Mesodermal cell (in vitro differentiated cells): Measurements from ENCODE around the gene SAMD7.

Experiments used
- H3K27ac ChIP-seq: 2 replicates; pipeline ENCODE4 v1.7.0; 2013; ENCODE audit warnings: mild to moderate bottlenecking, low read depth, low read length, moderate library complexity; ENCODE audit not compliant: severe bottlenecking
- H3K36me3 ChIP-seq: 2 replicates; pipeline ENCODE4 v1.7.1; 2013; ENCODE audit warnings: mild to moderate bottlenecking, low read length, moderate library complexity; ENCODE audit not compliant: control insufficient read depth, insufficient read depth
- H3K4me1 ChIP-seq: one replicate; pipeline ENCODE4 v1.7.1; 2013; ENCODE audit warnings: mild to moderate bottlenecking, low read length; ENCODE audit not compliant: insufficient read depth, control insufficient read depth, poor library complexity, severe bottlenecking
- H3K4me3 ChIP-seq: 2 replicates; pipeline ENCODE4 v1.7.0; 2013; ENCODE audit warnings: low read length, control low read depth, mild to moderate bottlenecking; ENCODE audit not compliant: insufficient read depth, poor library complexity, severe bottlenecking; ENCODE audit errors: extremely low read depth
- H3K9me3 ChIP-seq: 2 replicates; pipeline ENCODE4 v1.7.1; 2013; ENCODE audit warnings: mild to moderate bottlenecking, low read length, moderate library complexity; ENCODE audit not compliant: control insufficient read depth
- WGBS, 2 experiments: methylation state at CpG; one replicate each; pipeline ENCODE4 v1.1.5; 2013; ENCODE audit warnings: missing lambda C conversion rate in 2 of 2; ENCODE audit not compliant: insufficient coverage in 2 of 2; 5-methylcytosine and 5-hydroxymethylcytosine counted together

Gene SAMD7

DNA sequence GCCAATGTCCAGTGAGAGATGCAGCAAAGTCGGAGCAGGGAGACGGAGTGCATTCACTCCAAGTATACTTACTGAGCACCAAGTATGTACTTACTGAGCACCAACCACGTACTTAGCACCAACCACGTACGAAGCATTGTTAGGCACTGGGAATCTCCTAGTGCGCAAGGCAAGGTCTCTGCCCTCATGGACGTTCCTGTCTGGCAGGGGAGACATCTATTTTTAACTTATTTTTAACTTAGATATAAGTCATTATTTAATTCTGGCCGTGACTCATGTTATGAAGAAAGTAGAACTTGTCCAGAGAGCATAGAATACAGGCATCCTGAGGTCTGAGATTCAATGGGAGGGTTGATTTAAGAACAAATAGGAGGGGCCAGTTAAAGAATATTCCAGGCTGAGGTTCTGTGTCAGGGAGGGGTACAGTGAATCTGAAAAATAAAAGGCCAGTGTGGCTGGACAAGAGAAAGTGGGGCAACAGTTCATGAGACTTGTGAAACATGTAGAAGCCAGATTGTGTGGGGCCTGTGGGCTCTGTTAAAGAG lies 32.3 kb upstream of the SAMD7 start:
- H3K36me3 ChIP-seq = no peaks in the 10 kb centered on the region
- H3K4me3 ChIP-seq = no peak overlapping the region
- H3K9me3 ChIP-seq = peaks cover 3% of the 10 kb centered on the region
- peaks cover 6% of the 10 kb centered on the region for H3K4me1 ChIP-seq
- 79 to 86% methylated on average over 6 of the region's 8 CpGs for WGBS, 2 experiments
- no peak overlapping the region for H3K27ac ChIP-seq

DNA sequence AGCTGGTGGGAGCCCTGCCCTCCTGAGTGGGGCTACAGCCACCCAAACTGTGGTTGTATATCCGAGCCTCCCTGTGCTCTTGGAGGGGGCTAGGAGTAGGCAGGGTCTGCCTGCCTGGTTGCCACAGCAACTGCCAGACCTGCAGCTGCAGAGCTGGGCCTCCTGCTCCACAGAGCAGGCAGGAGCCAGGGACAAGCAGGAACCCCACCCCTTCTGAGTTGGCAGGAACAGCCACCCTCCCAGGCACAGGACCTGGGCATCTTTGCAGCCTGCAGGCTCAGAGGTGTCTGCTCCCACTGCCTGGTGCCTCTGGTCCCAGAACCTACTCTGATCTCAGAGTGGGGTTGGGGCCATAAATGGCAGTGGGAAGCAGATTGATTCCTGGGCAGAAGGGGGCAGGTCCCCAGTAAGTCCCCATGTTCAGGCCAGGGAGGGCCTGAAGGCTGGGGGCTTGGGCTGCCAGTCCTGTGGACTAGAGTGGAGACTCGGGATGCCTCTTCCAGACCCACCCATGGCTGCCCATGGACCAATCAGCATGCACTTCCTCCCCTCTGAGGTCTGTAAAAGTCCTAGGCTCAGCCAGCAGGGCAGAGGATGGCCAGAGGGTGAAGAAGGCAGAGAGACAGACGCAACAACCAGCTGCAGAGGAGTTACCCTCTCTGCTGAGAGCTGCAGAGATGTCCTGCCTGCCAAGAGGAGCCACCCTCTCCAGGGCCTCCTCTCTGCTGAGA lies 31.4 kb upstream of the SAMD7 start:
- no peaks in the 10 kb centered on the region for H3K36me3 ChIP-seq
- no peak overlapping the region for H3K27ac ChIP-seq
- H3K4me1 ChIP-seq = peaks cover 6% of the 10 kb centered on the region
- WGBS, 2 experiments = 81 to 100% methylated on average over 2 to 3 of the region's 3 CpGs
- H3K4me3 ChIP-seq = no peak overlapping the region
- H3K9me3 ChIP-seq = peaks cover 3% of the 10 kb centered on the region

DNA sequence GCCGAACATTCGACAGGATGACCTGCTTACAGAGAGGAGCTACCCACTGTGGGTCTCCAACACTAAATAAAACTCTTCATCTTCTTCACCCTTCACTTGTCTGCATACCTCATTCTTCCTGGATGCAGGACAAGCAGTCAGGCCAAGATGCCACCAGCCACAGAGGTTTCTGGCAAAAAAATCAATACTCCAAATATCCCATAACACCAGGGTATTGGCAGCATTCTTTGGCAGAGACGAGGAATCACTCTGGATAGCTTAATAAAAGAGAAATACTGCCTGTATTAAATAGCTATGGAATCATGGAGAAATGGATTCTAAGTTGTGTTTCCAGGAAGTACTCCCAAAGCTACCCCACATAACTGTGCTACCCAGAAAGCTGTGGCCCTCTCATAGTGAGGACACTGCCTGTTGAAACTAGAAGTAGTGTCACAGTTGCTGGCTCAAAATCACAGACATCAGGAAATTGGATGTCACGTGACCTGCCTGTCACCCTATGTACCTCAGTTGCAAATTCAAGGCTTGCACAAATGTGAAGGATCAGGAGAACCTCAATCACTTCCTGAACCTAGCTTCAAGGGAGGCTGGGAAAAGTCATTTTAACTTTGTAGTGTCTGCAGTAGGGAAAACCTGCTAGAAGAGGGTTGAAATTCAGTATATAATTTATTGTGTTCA lies 30.7 kb upstream of the SAMD7 start:
- Histone ChIP-seq H3K4me1 (peaks cover 6% of the 10 kb centered on the region), H3K9me3 (no peaks in the 10 kb centered on the region), H3K27ac (no peak overlapping the region), H3K4me3 (no peak overlapping the region), H3K36me3 (no peaks in the 10 kb centered on the region)
- 92 to 93% methylated on average over 3 of the region's 4 CpGs for WGBS, 2 experiments

DNA sequence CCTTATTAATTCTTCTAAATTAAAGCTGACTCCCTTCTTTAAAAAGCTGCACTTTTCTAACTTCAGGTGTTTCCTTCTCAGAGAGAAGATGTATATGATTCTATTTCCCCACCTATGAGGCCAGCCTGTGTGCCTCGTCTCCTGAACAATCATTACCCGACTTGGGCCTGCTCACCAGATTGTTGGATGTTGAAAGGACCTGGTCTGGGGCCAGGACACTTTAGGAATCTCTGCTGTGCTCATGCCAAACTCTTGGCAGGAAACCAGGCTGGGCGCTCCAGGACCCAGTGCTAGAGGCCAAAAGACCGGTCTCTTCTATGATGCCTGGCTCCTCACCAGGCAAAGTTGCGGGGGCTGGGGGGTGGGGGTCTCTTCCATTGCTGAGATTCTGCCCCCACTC lies 24.7 kb upstream of the SAMD7 start:
- 95 to 100% methylated on average over 2 to 5 of the region's 5 CpGs for WGBS, 2 experiments
- Histone ChIP-seq H3K36me3 (no peaks in the 10 kb centered on the region), H3K27ac (no peak overlapping the region), H3K9me3 (no peaks in the 10 kb centered on the region), H3K4me3 (no peak overlapping the region), H3K4me1 (no peaks in the 10 kb centered on the region)

DNA sequence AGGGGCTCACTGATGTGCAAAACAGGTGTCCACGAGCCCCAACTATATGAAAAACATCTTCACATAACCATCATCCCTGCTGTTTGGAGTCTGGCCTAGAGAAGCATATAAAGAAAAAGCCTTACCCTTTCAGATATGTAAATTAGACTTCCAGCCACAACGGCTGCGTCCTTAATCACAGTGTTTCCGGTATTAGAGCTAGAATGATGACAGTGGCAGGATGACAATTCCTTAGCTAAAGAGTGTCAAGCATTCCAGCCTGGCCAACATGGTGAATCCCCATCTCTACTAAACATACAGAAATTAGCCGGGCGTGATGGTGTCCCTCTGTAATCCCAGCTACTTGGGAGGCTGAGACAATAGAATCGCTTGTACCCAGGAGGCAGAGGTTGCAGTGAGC lies 19.5 kb upstream of the SAMD7 start:
- no peaks in the 10 kb centered on the region for H3K4me1 ChIP-seq
- no peaks in the 10 kb centered on the region for H3K9me3 ChIP-seq
- H3K4me3 ChIP-seq = no peak overlapping the region
- no peaks in the 10 kb centered on the region for H3K36me3 ChIP-seq
- 81 to 92% methylated on average over 4 of the region's 7 CpGs for WGBS, 2 experiments
- H3K27ac ChIP-seq = no peak overlapping the region

DNA sequence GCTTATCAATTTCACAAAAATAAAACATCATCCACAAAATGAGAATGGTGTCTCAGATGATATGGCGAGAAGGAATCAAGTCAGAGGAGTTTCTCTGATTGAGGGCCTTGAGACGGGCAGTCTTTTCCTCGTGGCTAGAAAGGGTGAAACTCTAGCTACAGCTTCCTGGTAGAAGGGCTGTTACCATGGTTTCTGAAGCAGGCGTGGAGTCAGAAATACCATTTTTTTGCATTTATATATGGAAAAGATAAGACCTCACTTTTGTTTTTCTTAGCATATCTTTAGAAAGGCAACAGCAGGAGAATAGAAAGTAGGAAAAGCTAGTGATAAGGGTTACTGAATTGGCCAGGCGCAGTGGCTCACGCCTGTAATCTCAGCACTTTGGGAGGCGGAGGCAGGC lies 17.3 kb upstream of the SAMD7 start:
- Histone ChIP-seq H3K9me3 (no peaks in the 10 kb centered on the region), H3K27ac (no peak overlapping the region), H3K36me3 (no peaks in the 10 kb centered on the region), H3K4me3 (no peak overlapping the region), H3K4me1 (no peaks in the 10 kb centered on the region)
- 77 to 79% methylated on average over 5 to 6 of the region's 7 CpGs for WGBS, 2 experiments

DNA sequence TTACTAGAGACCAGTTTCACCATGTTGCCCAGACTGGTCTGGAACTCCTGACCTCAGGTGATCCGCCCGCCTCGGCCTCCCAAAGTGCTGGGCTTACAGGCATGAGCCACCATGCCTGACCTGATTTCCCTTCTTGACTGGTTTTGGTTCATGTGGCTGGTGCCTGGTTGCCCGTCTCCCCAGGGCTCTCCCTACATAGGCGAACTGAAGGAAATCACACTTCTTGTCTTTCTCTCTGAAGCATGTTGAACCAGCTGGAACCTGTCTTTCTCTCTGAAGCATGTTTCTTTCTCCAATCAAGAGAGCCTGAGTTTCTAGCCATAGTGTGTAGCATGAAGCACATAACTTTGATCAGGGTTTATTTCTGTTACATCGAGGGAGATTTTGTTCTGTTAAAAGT lies 16.3 kb upstream of the SAMD7 start:
- H3K4me3 ChIP-seq = no peak overlapping the region
- WGBS, 2 experiments = 77 to 83% methylated on average over 3 to 5 of the region's 6 CpGs
- H3K36me3 ChIP-seq = no peaks in the 10 kb centered on the region
- H3K27ac ChIP-seq = no peak overlapping the region
- no peaks in the 10 kb centered on the region for H3K9me3 ChIP-seq
- H3K4me1 ChIP-seq = no peaks in the 10 kb centered on the region

DNA sequence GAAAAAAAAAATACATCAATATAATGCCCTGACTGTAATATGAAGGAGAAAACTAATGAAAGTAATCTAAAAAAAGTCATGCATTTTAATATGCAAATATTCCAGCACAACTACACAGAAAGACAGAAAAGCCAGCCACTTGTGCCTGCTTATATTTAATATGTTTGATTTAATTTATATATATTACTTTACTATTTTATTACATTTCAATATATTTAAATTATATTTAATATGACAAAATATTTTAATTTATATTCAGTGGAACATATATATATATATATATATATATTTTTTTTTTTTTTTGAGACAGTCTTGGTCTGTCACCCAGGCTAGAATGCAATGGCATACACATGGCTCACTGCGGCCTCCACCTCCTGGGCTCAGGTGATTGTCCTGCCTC lies 14.1 kb upstream of the SAMD7 start:
- no peak overlapping the region for H3K27ac ChIP-seq
- no peaks in the 10 kb centered on the region for H3K36me3 ChIP-seq
- WGBS, 2 experiments = 100% methylated on average over 1 of the region's 1 CpG
- no peak overlapping the region for H3K4me3 ChIP-seq
- peaks cover 10% of the 10 kb centered on the region for H3K9me3 ChIP-seq
- H3K4me1 ChIP-seq = no peaks in the 10 kb centered on the region

DNA sequence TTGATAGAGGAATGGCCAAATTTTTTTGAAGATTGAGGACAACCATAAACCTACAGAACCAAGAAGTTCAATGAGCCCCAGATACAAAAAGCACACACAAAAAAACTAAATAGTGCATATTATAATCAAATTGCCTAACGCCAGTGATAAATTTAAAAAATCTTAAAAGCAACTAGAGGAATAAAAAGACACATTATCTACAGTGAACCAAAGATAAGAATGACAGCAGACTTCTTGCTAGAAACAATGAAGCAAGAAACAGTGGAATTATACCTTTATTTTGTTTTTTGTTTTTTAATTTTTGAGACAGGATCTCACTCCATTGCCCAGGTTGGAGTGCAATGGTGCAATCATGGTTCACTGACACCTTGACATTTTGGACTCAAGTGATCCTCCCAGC lies 9.9 kb upstream of the SAMD7 start:
- no peak overlapping the region for H3K27ac ChIP-seq
- peaks cover 10% of the 10 kb centered on the region for H3K9me3 ChIP-seq
- H3K4me1 ChIP-seq = no peaks in the 10 kb centered on the region
- no CpG with 5 or more reads among the region's 1 CpG for WGBS, 2 experiments
- no peaks in the 10 kb centered on the region for H3K36me3 ChIP-seq
- H3K4me3 ChIP-seq = no peak overlapping the region

DNA sequence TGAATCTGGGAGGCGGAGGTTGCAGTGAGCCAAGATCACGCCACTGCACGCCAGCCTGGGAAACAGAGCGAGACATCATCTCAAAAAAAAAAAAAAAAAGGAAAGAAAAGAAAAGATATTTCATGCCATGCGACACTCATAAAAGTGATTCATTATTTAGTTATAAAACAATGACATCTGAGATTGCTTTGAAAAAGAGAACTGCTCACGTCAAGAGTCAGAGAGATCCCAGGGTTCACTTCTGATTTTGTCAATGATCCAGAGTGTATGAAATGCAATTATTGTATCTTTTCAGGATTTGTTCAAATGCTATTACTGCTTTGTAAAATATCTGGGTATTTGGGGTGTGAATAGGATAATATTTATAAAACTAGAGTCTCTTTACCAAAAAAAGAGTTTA lies 6.0 kb upstream of the SAMD7 start:
- WGBS, 2 experiments = 94 to 100% methylated on average over 1 to 2 of the region's 6 CpGs
- Histone ChIP-seq H3K36me3 (no peaks in the 10 kb centered on the region), H3K4me1 (no peaks in the 10 kb centered on the region), H3K9me3 (peaks cover 10% of the 10 kb centered on the region), H3K27ac (no peak overlapping the region), H3K4me3 (no peak overlapping the region)

DNA sequence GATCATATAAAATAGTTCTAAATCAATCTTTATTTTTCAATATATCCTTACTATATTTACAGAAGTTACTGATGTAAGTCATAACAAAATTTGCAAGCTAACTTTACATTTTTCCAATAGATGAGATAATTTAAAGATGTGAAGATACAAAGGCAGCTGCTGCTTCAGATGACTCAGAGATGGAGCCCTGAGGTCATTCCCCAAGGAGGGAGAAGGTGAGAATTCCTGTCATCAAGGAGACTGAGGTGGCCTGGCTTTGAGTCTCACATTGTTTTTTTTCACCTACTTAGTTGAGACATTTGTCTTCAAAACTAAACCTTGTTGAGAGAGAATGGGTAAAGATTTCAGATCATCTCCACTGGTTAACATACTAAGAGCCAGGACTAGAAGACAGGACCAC lies 3.9 kb upstream of the SAMD7 start:
- Histone ChIP-seq H3K27ac (no peak overlapping the region), H3K4me1 (no peaks in the 10 kb centered on the region), H3K4me3 (no peak overlapping the region), H3K9me3 (no peaks in the 10 kb centered on the region), H3K36me3 (no peaks in the 10 kb centered on the region)
